ENCODE measurements around the gene MRPL38.

The MRPL38 gene

GRCh38 chr17:75900691-75901533, 3.8 kb downstream of the MRPL38 start:
- H3K27ac ChIP-seq, result no peak overlapping the region
- TF ChIP-seq ZFX (IDR thresholded peaks at IDR 0.05) (no peak), CTCF (conservative IDR thresholded peaks at IDR 0.05) (no peak)

GRCh38 chr17:75899767-75900468, 4.8 kb downstream of the MRPL38 start:
- TF ChIP-seq ZFX (IDR thresholded peaks at IDR 0.05), result no peak
- no peak for TF ChIP-seq CTCF (conservative IDR thresholded peaks at IDR 0.05)

GRCh38 chr17:75899353-75899752, 5.3 kb downstream of the MRPL38 start:
- no peak overlapping the region for H3K27ac ChIP-seq
- no peak for TF ChIP-seq CTCF (conservative IDR thresholded peaks at IDR 0.05)
- TF ChIP-seq ZFX (IDR thresholded peaks at IDR 0.05), result no peak

More at GRCh38 chr17:75899767-75900468, 4.8 kb downstream of the MRPL38 start:
- no peak overlapping the region for H3K27ac ChIP-seq

- TF ChIP-seq ZFX (IDR thresholded peaks at IDR 0.05) (no peak), CTCF (conservative IDR thresholded peaks at IDR 0.05) (no peak)
Measured at GRCh38 chr17:75898791-75899190, 5.9 kb downstream of the MRPL38 start.

GRCh38 chr17:75898065-75898464, 6.6 kb downstream of the MRPL38 start:
- no peak overlapping the region for H3K27ac ChIP-seq
- TF ChIP-seq CTCF (conservative IDR thresholded peaks at IDR 0.05), result no peak
- TF ChIP-seq ZFX (IDR thresholded peaks at IDR 0.05), result no peak

More at GRCh38 chr17:75898791-75899190, 5.9 kb downstream of the MRPL38 start:
- H3K27ac ChIP-seq, result no peak overlapping the region

GRCh38 chr17:75897160-75898019, 7.3 kb downstream of the MRPL38 start:
- no peak for TF ChIP-seq CTCF (conservative IDR thresholded peaks at IDR 0.05)
- H3K27ac ChIP-seq, result peak overlapping the region; percentile 94
